GM18502 (cell line): ENCODE measurements around the gene FLOT2.
"Not testable (repeated sequence)": the region's sequence is repeated elsewhere in the genome, so short reads cannot be mapped to it uniquely, and the experiment has no call there.

Source experiments
- ATAC-seq: cut with Tn5 transposase; IDR thresholded peaks from one replicate; pipeline ENCODE4 v1.9.1; 2021; ENCODE audit warnings: mild to moderate bottlenecking; ENCODE audit not compliant: unreplicated experiment, poor library complexity

The FLOT2 gene

DNA sequence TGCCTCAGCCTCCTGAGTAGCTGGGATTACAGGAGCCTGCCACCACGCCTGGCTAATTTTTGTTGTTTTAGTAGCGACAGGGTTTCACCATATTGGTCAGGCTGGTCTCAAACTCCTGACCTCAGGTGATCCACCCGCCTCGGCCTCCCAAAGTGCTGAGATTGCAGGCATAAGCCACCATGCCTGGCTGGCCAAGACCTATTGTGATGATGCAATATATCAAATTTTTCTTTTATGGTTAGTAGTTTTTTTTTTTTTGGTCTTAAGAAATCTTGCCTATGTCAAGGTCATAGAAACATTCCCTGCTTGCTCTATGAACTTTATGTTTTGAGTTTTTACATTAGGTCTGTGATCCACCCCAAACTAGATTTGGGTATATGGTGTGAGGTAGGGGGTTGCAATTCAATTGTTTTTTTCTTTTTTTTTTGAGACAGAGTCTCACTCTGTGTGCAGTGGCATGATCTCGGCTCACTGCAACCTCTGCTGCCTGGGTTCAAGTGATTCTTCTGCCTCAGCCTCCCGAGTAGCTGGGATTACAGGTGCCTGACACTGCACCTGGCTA lies 20.3 kb downstream of the FLOT2 start:
- ATAC-seq = not testable (repeated sequence)

DNA sequence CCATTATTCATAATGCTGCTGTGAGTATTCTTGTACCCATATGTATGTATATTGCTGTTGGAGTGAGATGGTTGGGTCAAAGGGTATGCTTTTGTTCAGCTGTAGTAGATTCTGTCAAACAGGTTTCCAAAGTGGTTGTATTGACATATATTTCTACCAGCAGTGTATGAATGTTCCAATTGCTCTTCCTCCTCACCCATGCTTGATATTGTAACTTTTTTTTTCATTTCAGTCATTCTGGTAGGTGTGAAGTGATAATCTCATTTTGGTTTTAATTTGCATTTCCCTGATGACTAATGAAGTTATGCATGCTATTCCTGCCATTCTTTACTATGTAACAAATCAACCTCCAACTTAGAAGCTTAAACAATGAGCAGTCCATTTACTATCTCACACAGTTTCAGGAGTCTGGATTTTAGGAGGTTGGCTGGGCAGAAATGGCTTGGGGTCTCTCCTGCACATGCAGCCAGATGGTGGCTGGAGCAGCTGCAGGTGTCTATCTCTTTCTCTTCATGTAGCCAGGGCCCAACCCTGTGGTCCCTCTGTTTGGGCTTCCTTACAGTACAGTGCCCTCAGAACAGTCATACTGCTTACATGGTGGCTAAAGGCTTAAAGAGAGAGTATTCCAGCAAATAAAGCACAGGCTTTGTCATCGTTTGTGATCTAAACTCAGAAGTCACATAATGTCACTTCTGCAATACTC lies 21.5 kb downstream of the FLOT2 start:
- no peak for ATAC-seq

DNA sequence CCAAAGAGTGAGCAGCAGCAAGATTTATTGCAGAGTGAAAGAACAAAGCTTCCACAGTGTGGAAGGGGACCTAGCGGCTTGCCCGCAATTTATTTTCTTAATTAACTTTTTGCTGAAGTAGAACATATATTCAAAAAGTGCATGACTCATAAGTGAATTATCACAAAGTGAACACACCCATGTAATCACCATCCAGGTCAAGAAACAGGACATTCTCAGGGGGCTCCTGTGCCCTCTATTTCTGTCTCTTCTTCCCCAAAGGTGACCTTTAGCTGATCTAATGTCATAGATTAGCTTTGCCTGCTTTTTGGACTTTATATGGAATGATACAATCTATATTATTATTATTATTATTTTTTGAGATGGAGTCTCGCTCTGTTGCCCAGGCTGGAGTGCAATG lies 22.8 kb downstream of the FLOT2 start:
- no peak for ATAC-seq

DNA sequence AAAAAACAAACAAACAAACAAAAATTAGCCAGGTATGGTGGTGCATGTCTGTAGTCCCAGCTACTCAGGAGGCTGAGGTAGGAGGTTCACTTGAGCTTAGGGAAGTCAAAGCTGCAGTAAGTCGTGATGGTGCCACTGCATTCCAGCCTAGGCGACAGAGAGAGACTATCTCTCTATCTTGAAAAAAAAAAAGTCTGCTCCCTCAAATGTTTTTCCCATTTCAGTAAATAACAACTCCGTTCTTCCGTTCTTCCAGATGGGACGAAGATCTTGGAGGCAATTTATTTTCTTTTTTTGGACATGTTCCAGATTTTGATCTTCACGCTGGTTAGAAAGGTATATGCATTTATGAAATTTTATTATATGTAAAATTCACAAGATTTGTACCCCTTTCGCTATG lies 23.7 kb downstream of the FLOT2 start:
- no peak for ATAC-seq

DNA sequence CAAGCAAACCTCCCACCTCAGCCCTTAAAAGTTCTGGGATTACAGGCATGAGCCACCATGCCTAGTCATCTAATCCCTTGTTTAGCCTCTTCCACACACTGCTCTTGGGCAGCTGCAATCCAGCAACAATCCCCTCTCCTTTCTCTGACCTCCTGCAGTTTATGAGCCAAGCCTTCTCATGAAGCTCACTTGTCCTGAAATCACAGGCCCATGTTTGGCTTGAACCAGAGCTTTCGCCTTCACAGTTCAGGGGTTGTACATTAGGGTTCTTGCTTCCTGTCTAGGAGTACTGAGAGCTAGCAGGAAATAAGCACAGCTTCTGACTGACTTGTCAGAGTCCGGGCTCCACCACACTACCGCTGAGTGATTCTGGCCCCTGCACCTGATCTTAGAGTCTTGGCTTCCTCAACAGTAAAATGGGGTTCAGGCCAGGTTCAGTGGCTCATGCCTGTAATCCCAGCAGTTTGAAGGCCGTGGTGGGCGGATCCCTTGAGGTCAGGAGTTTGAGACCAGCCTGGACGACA lies 26.4 kb downstream of the FLOT2 start:
- peak; percentile 86 for ATAC-seq

DNA sequence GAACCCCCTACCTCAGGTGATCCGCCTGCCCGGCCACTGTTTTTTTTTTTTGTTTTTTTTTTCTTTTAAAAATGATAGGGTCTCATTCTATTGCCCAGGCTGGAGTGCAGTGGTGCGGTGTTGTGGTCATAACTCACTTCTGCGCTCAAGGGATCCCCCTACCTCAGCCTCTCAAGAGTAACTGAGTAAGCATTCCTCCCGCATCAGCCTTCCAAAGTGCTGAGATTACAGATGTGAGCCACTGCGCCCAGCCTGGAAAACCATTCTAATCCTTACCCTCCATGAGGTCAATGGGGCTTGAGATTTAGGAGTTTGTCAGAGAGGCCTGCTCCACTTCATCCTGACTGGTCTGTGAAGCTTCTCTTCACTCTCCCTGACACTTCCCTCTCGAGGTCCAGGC lies 30.3 kb downstream of the FLOT2 start:
- no peak for ATAC-seq

DNA sequence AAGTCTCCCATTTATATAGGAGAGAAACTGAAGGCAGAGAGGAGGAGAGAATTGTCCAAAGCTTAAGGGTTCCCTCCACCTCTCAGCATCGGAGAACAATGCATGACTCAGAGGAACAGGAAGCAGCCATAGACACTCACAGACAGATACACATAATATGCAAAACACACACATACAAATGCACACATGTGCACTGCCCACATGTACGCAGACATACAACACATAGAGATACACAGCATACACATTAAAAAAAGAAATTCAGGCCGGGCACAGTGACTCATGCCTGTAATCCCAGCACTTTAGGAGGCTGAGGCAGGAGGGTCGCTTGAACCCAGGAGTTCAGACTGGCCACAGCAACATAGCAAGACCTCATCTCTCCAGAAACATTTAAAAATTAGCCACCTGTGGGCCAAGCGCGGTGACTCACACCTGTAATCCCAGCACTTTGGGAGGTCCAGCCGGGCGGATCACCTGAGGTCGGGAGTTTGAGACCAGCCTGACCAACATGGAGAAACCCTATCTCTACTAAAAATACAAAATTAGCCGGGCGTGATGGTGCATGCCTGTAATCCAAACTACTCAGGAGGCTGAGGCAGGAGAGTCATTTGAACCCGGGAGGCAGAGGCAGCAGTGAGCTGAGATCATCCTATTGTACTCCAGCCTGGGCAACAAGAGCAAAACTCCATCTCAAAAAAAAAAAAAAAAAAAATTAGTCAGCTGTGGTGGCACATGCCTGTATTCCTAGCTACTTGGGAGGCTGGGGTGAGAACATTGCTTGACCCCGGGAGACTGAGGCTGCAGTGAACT lies 31.4 kb downstream of the FLOT2 start:
- no peak for ATAC-seq

DNA sequence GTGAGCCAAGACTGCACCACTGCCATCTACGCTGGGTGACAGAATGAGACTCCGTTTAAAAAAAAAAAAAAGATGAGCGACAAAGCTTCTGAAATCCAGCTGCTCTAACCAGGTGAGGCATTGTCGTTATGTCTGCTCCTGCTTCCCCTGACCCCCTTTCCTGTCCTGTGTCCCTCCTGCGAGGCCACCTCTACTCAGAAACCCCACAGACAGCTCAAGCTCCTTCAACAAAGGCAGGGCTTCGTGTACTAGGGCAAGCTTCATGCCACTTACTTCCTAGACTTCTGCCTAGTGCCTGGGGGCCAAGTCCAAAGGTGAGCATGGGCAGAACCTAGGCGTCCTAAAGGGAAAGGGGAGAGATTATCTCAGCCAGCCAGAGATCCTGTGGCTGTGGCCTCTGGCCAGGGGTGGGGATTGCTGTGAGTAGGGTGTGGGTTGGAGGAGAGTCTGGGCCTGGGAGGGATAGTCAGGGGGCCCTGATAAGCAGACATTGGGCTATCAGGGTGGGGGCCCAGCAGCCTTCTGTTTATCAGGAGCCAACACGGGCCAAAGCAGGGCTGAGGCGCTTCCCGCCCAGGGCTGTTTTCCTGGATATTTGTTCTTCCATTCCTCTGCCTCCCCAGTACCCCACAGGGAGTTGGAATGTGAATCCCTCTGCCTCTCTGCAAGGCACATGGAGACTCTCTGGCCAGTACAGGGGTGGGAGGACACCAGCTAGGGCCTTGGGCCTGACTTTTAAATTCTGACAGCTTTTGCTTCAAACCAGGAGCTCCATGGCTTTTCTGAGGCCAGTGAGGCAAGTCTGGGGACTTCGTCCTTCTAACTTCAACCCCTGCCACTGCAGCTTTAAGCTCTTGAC lies 32.3 kb downstream of the FLOT2 start:
- no peak for ATAC-seq

DNA sequence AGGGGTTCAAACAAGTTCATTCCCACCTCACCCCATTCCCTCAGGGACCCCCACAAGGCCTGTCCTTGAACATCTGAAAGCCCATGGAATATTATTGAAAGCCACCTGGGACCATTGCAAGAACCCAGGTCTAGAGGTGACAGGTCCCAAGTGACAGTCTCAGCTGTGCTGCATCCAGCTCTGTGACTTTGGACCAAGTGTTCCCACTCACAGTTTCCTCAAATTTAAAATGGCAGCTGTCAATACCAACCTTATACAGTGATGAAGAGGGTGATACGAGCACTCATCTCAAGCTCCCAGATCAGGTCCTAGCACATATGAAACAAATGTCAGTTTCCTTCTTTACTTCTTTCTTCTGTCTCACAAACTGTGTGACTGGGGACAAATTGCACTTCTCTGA lies 33.6 kb downstream of the FLOT2 start:
- no peak for ATAC-seq

DNA sequence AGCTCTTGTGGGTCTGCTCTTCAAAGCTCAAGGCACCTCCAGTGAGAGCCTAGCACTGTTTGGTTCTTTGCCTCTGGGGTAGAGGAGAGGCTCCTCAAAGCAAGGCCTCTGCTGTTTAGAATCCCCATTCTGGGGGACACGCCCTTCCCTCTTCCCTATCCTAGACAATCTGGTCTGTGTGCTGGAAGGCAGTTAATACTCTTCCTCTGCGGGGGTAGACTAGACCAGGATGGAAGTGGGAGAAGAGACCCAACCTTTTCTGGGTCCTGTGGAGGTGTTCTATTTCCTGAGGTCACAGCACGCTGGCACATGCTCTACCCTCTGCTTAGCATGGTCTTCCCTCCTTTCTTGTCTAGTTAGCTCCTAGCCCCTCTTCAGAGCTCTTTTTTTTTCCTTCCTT lies 35.0 kb downstream of the FLOT2 start:
- no peak for ATAC-seq

DNA sequence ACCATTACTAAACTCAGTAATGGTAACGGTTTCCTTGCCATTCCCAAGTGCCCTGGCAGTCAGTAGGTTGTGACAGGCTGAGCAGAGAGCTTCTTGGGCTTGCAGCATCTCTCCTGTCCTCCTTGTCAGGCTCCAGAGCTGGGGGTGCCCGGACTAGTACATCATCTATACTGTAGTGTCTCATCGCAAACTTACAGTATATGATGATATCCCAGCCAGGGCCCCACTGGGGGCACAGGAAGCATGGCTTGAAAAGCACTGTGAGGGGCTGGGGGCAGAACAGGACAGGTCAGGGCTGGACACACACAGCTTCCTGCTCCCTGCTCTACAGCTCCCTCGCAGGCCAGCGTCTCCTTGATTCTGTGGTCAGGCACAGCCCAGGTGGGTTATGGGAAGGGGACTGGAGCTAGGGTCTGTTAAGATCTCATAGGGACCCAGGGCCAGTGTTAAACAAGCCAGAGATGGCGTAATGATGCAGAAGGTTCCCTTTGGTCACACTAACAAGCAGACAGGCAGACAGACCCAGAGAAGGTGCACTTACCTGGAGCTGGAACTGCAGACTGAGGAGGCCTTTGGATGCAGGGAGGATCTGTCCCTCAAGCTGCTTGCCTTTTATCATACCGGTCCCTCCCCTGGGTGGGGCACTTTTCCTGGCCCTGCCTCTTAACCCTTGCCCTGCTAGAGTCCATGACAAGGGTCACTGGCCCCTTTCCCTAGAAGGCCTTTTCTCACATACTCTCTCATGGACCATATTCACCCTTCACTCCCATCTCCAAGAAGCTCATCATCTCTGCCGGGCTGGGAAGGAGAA lies 35.9 kb downstream of the FLOT2 start:
- no peak for ATAC-seq

DNA sequence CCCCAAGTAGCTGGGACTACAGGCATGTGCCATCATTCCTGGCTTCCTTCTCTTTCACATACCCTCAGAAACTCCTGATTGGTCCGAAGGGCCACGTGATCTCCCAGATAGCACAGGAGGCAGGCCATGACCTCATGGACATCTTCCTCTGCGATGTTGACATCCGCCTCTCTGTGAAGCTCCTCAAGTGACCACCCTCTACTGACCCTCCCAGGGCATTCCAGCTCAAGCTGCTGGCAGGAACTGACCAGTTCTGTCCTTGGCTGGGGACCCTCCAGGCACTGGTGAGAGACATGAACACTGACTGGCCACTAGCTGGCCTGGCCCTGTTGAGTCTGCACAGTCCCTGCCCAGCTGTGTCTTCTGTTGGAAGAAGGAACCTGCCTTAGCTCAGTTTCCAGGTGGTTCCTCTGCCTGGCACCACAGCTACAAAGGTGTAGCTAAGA lies 37.1 kb downstream of the FLOT2 start:
- no peak for ATAC-seq

DNA sequence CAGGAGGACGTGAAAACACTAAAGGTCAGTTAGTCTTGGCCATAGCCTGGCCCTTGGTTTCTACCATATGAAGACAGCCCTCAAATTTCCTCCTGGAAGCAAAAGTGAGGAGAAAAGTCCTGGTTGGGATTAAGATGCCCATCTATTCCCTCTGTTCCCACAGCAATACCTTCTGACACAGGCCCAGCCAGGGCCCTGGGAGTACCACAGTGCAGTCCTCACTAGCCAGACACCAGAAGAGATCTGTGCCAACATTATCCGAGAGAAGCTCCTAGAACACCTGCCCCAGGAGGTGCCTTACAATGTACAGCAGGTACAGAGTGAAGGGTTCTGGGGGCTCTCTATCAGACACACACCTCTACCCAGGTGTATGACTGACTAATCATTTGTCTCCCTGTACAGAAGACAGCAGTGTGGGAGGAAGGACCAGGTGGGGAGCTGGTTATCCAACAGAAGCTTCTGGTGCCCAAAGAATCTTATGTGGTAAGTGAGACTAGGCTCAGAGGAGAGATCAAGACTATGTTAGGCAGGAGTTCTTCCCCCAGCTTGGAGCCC lies 38.7 kb downstream of the FLOT2 start:
- no peak for ATAC-seq

DNA sequence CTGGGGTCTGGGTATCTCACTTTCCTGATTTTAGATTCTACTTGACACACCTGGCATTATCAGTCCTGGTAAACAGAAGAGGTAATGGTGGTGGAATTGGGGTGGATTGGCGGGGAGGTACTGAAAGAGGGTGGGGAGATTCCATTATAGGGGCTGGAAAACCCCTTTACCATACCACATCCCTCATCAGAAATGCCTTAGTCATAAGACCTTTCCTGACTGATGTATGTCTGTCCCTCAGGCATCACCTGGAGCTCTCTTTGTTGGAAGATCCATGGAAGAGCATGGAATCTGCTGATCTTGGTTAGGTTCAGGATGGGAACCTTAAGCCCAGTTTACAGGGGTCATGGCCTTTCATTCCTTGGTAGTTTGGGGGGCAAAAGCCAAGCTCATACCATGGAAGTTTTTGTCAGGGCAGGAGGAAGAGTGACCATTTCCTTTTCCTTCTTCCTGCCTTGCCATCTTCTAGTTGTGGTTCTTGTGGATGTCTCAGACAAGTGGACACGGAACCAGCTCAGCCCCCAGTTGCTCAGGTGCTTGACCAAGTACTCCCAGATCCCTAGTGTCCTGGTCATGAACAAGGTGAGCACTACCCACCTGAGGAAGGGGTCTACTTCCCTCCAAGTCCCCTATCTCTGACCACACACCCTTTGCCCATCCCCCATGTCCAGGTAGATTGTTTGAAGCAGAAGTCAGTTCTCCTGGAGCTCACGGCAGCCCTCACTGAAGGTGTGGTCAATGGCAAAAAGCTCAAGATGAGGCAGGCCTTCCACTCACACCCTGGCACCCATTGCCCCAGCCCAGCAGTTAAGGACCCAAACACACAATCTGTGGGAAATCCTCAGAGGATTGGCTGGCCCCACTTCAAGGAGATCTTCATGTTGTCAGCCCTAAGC lies 39.4 kb downstream of the FLOT2 start:
- ATAC-seq = no peak

DNA sequence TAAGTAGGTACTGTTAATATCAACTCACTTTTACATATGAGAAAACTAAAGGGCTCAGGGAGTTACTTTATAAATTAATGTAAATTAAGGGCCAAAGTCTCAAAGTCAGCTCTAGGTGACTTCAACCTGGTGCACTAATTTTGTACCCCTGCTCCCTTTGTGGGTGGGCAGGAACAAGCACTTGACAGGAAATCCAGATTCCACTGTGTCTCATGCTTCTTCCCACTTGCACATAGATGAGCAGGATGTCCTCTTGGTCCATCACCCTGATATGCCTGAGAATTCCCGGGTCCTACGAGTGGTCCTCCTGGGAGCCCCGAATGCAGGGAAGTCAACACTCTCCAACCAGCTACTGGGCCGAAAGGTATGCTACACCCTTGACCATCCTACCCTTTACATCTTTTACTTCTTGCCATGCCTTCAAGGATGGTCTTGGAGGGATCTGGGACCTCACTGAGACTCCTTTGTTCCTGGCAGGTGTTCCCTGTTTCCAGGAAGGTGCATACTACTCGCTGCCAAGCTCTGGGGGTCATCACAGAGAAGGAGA lies 41.4 kb downstream of the FLOT2 start:
- no peak for ATAC-seq

DNA sequence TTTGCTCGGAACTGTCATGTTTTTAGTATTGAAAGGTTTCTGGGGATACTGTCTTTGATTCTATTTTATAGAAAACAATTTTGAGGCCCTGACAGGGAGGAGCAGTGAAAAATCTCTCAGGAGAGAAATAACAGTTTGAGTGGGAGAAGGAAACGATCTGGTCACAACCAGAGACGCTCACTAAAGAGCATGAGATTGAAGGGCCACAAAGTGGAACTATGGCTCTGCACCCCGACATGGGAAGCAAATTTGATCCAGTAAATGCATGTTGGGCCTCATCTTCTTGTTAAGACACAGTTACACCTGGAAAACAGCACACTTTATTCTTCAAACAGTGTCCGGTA lies 42.2 kb downstream of the FLOT2 start:
- ATAC-seq = no peak

DNA sequence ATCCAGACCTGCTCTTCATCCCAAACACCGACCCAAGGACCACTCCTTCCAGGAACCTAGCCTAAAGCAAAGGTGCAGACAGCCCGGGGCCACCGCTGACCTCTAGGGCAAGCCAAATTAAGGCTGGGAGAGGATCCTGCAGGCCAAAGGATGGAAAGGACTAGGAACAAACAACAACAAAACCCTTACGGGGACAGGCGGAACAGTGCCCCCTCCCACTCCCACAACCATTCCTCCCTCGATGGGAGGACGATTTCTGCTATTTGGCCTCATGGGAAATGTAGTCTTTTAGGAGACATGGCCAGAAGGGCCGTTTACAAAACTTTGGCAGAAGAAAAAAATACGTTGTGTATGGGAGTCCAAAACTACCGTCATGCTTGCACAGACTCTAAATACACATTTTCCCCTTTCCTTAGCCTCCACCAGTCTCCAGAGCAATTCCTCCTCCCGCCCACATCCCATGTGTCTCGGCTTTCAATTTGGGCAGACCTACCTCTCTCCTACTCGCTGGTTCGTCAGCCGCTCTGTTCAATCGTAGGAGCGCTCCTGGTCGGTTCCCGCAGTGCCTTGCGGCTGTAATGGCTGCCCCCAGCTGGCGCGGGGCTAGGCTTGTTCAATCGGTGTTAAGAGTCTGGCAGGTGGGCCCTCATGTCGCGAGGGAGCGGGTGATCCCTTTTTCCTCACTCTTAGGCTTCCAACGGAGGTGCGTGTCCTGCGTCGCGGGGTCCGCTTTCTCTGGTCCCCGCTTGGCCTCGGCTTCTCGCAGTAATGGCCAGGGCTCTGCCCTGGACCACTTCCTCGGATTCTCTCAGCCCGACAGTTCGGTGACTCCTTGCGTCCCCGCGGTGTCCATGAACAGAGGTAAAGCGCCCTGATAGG lies 42.8 kb downstream of the FLOT2 start, which contains the start of gene ERAL1:
ERAL1 (plus strand) TSS at position 560 of the 879 bp plus-strand sequence; CDS start at position 579, 19 bp downstream.
- ATAC-seq = peak; percentile 97
